ENCODE results near the gene GSN.

GRCh38 chr9:121321016-121321503, 53.1 kb downstream of the GSN start:
- TF ChIP-seq RAD21 (conservative IDR thresholded peaks at IDR 0.05 in 1 of 2, IDR thresholded peaks at IDR 0.05 in 1 of 2): no peak
- TF ChIP-seq POLR2A (IDR thresholded peaks at IDR 0.05; ENCODE audit: low read length): no peak
- TF ChIP-seq MYC (IDR thresholded peaks at IDR 0.05; ENCODE audit: borderline replicate concordance, low read length): no peak
- TF ChIP-seq CEBPB (IDR thresholded peaks at IDR 0.05): no peak
- TF ChIP-seq, protein P1, sequence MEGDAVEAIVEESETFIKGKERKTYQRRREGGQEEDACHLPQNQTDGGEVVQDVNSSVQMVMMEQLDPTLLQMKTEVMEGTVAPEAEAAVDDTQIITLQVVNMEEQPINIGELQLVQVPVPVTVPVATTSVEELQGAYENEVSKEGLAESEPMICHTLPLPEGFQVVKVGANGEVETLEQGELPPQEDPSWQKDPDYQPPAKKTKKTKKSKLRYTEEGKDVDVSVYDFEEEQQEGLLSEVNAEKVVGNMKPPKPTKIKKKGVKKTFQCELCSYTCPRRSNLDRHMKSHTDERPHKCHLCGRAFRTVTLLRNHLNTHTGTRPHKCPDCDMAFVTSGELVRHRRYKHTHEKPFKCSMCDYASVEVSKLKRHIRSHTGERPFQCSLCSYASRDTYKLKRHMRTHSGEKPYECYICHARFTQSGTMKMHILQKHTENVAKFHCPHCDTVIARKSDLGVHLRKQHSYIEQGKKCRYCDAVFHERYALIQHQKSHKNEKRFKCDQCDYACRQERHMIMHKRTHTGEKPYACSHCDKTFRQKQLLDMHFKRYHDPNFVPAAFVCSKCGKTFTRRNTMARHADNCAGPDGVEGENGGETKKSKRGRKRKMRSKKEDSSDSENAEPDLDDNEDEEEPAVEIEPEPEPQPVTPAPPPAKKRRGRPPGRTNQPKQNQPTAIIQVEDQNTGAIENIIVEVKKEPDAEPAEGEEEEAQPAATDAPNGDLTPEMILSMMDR (IDR thresholded peaks at IDR 0.05): no peak
- no peak for TF ChIP-seq RCOR1 (IDR thresholded peaks at IDR 0.05; ENCODE audit: low read depth, low read length)
- TF ChIP-seq, protein P2, sequence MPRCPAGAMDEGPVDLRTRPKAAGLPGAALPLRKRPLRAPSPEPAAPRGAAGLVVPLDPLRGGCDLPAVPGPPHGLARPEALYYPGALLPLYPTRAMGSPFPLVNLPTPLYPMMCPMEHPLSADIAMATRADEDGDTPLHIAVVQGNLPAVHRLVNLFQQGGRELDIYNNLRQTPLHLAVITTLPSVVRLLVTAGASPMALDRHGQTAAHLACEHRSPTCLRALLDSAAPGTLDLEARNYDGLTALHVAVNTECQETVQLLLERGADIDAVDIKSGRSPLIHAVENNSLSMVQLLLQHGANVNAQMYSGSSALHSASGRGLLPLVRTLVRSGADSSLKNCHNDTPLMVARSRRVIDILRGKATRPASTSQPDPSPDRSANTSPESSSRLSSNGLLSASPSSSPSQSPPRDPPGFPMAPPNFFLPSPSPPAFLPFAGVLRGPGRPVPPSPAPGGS (IDR thresholded peaks at IDR 0.05): no peak
- TF ChIP-seq REST (IDR thresholded peaks at IDR 0.05): no peak
- no peak for TF ChIP-seq MAFK (IDR thresholded peaks at IDR 0.05; ENCODE audit: partially characterized antibody)
- TF ChIP-seq HOXA7 (CRISPR knock-in tag; IDR thresholded peaks at IDR 0.05): no peak
- TF ChIP-seq, protein P3, sequence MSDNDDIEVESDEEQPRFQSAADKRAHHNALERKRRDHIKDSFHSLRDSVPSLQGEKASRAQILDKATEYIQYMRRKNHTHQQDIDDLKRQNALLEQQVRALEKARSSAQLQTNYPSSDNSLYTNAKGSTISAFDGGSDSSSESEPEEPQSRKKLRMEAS (IDR thresholded peaks at IDR 0.05): no peak

All from A549 (cell line).